ENCODE data around the gene ERGIC1.

Gene ERGIC1

GRCh38 chr5:172866802-172867748, 33.0 kb downstream of the ERGIC1 start:
- no peak for DNase-seq
- Mint-ChIP-seq H3K9me3 (no peaks in the 10 kb centered on the region), H3K27ac (no peak overlapping the region), H3K4me1 (peaks cover 40% of the 10 kb centered on the region), H3K4me3 (no peak overlapping the region), H3K27me3 (ENCODE audit: low read depth, poor library complexity) (no peaks in the 10 kb centered on the region), H3K36me3 (ENCODE audit: low read depth) (no peaks in the 10 kb centered on the region)
- TF ChIP-seq CTCF (IDR thresholded peaks at IDR 0.05) = no peak

GRCh38 chr5:172867761-172868435, 33.8 kb downstream of the ERGIC1 start:
- no peaks in the 10 kb centered on the region for H3K9me3 Mint-ChIP-seq
- no peak overlapping the region for H3K4me3 Mint-ChIP-seq
- no peak for DNase-seq
- no peak overlapping the region for H3K27ac Mint-ChIP-seq
- H3K27me3 Mint-ChIP-seq (ENCODE audit: low read depth, poor library complexity) = no peaks in the 10 kb centered on the region
- H3K36me3 Mint-ChIP-seq (ENCODE audit: low read depth) = no peaks in the 10 kb centered on the region
- TF ChIP-seq CTCF (IDR thresholded peaks at IDR 0.05) = no peak
- H3K4me1 Mint-ChIP-seq = peaks cover 35% of the 10 kb centered on the region

- no peak for TF ChIP-seq CTCF (IDR thresholded peaks at IDR 0.05)
- H3K36me3 Mint-ChIP-seq (ENCODE audit: low read depth) = no peaks in the 10 kb centered on the region
- no peaks in the 10 kb centered on the region for H3K9me3 Mint-ChIP-seq
- no peaks in the 10 kb centered on the region for H3K27me3 Mint-ChIP-seq (ENCODE audit: low read depth, poor library complexity)
- no peak overlapping the region for H3K4me3 Mint-ChIP-seq
- H3K27ac Mint-ChIP-seq = no peak overlapping the region
- DNase-seq = no peak
- peaks cover 33% of the 10 kb centered on the region for H3K4me1 Mint-ChIP-seq
These were observed 34.4 kb downstream of the ERGIC1 start for GRCh38 chr5:172868436-172868923.

GRCh38 chr5:172868924-172869591, 35.0 kb downstream of the ERGIC1 start:
- Mint-ChIP-seq H3K4me1 (peaks cover 33% of the 10 kb centered on the region), H3K27me3 (ENCODE audit: low read depth, poor library complexity) (no peaks in the 10 kb centered on the region), H3K36me3 (ENCODE audit: low read depth) (no peaks in the 10 kb centered on the region), H3K4me3 (no peak overlapping the region), H3K9me3 (no peaks in the 10 kb centered on the region), H3K27ac (no peak overlapping the region)
- no peak for DNase-seq
- no peak for TF ChIP-seq CTCF (IDR thresholded peaks at IDR 0.05)

GRCh38 chr5:172869691-172870090, 35.6 kb downstream of the ERGIC1 start:
- Mint-ChIP-seq H3K36me3 (ENCODE audit: low read depth) (no peaks in the 10 kb centered on the region), H3K4me3 (no peak overlapping the region), H3K9me3 (no peaks in the 10 kb centered on the region), H3K27me3 (ENCODE audit: low read depth, poor library complexity) (no peaks in the 10 kb centered on the region), H3K27ac (no peak overlapping the region), H3K4me1 (peaks cover 33% of the 10 kb centered on the region)
- DNase-seq = no peak
- TF ChIP-seq CTCF (IDR thresholded peaks at IDR 0.05) = no peak

All from nephron progenitor cell (in vitro differentiated cells).